HepG2 (cell line): ENCODE results near the gene MIF4GD. TPM values are rescaled to one million over a fixed set of nuclear protein-coding genes. Genes with fewer than 3 reads are reported as not detected.

Source experiments
- AKNA ChIP-seq: sonication (generic); formaldehyde crosslinking; IDR thresholded peaks from 2 replicates; pipeline ENCODE4 v1.4.0; 2020; ENCODE audit warnings: missing genetic modification reagents, borderline replicate concordance
- ARNT2 ChIP-seq: sonication (generic); formaldehyde crosslinking; IDR thresholded peaks from 2 replicates; pipeline ENCODE4 v1.8.0; 2022; ENCODE audit warnings: mild to moderate bottlenecking, low read depth, missing genetic modification reagents, moderate library complexity
- GATA4 ChIP-seq: sonication (generic); IDR thresholded peaks from 2 replicates; pipeline ENCODE4 v1.6.1; 2016; ENCODE audit warnings: antibody characterized with exemption, low read depth, borderline replicate concordance
- HOMEZ ChIP-seq: IDR thresholded peaks from 2 replicates; pipeline ENCODE4 v1.6.1; 2016; ENCODE audit warnings: low read depth
- IRF1 ChIP-seq: sonication (generic); formaldehyde crosslinking; IDR thresholded peaks from 2 replicates; pipeline ENCODE4 v1.4.0; 2020; ENCODE audit warnings: low read depth, mild to moderate bottlenecking, missing genetic modification reagents
- KDM6A ChIP-seq: IDR thresholded peaks from 2 replicates; pipeline ENCODE4 v1.6.1; 2016; ENCODE audit warnings: low read depth
- MEIS1 ChIP-seq: sonication (generic); formaldehyde crosslinking; IDR thresholded peaks from 2 replicates; pipeline ENCODE4 v1.9.0; 2021; ENCODE audit warnings: mild to moderate bottlenecking, missing genetic modification reagents, moderate library complexity, borderline replicate concordance
- MZF1 ChIP-seq: sonication (generic); formaldehyde crosslinking; IDR thresholded peaks from 2 replicates; pipeline ENCODE4 v1.8.1; 2023; ENCODE audit warnings: mild to moderate bottlenecking, missing genetic modification reagents, borderline replicate concordance
- NFE2L2 ChIP-seq: fragments of 150-350 bp; IDR thresholded peaks from 2 replicates; pipeline ENCODE4 v1.6.1; 2014; ENCODE audit warnings: low read length
- NR2F2 ChIP-seq: IDR thresholded peaks from 2 replicates; pipeline ENCODE4 v1.6.1; 2012; ENCODE audit warnings: low read depth, inconsistent platforms, borderline replicate concordance
- REST ChIP-seq, 2 experiments: IDR thresholded peaks; 2 replicates each; pipeline ENCODE4 v1.6.1; 2011 to 2012; ENCODE audit warnings: low read length in 2 of 2, borderline replicate concordance in 1 of 2, low read depth in 1 of 2, mild to moderate bottlenecking in 1 of 2, moderate library complexity in 1 of 2
- SOX5 ChIP-seq: IDR thresholded peaks from 2 replicates; pipeline ENCODE4 v1.6.1; 2016; ENCODE audit warnings: borderline replicate concordance
- U2AF2 ChIP-seq: fragments of 200-400 bp; formaldehyde crosslinking; IDR thresholded peaks from 2 replicates; pipeline ENCODE4 v1.6.1; 2017; ENCODE audit warnings: low read depth, mild to moderate bottlenecking, low read length
- ZFP36 ChIP-seq: fragments of 150-350 bp; IDR thresholded peaks from 2 replicates; pipeline ENCODE4 v1.6.1; 2018; ENCODE audit warnings: borderline replicate concordance, low read length, low read depth; ENCODE audit not compliant: partially characterized antibody
- ZNF605 ChIP-seq: sonication (generic); formaldehyde crosslinking; IDR thresholded peaks from 2 replicates; pipeline ENCODE4 v1.8.0; 2022; ENCODE audit warnings: mild to moderate bottlenecking, missing genetic modification reagents
- ZNF775 ChIP-seq: sonication (generic); formaldehyde crosslinking; IDR thresholded peaks from 2 replicates; pipeline ENCODE4 v1.4.0; 2020; ENCODE audit warnings: missing genetic modification reagents, mild to moderate bottlenecking, moderate library complexity, borderline replicate concordance
- ZNF878 ChIP-seq: sonication (generic); formaldehyde crosslinking; IDR thresholded peaks from 2 replicates; pipeline ENCODE4 v1.8.1; 2023; ENCODE audit warnings: mild to moderate bottlenecking, missing genetic modification reagents, moderate library complexity
- ZSCAN22 ChIP-seq: sonication (generic); formaldehyde crosslinking; IDR thresholded peaks from 2 replicates; pipeline ENCODE4 v1.4.0; 2020; ENCODE audit warnings: mild to moderate bottlenecking, missing genetic modification reagents
- polyA plus RNA-seq, 8 experiments: library from polyadenylated mRNA; depleted of rRNA in 3 of 8; stranded (reverse) in 7 of 8; unstranded in 1 of 8; fragments of >200 nt; fragmentation: Illumina TruSeq in 4 of 8; extraction: Trizol in 4 of 8; gene quantifications; 2 replicates each; pipeline versions ENCODE4 v1.2.1 to v1.2.3, GENCODE V29; 2011 to 2016; ENCODE audit warnings: low read depth in 4 of 8, missing spikeins in 1 of 8, mixed read lengths in 1 of 8; ENCODE audit not compliant: insufficient read depth in 1 of 8
- total RNA-seq, 5 experiments: library from RNA; depleted of rRNA; stranded (reverse); fragments of >200 nt; fragmentation: Illumina TruSeq; extraction: Trizol; gene quantifications; 2 replicates each; pipeline ENCODE4 v1.2.3, GENCODE V29; 2016; ENCODE audit warnings: low read depth in 1 of 5

The MIF4GD gene
- total and polyA plus RNA-seq, 2 of the 13 experiments (the other 11 are each of a cell fraction or from before 2014, with no cell fraction given) = 14.0 to 28.0 TPM

GRCh38 chr17:75289115-75289831 lies 18.2 kb upstream of the MIF4GD start, which contains the start of gene SLC25A19 (continued):
- peak; percentile 82; the same call in 1 of the 2 replicates for TF ChIP-seq ARNT2 (CRISPR knock-in tag)
- TF ChIP-seq REST (IDR thresholded peaks at IDR 0.05; ENCODE audit: borderline replicate concordance in 1 of 2, low read depth in 1 of 2, low read length in 2 of 2) = no peak
- no peak for TF ChIP-seq AKNA (CRISPR knock-in tag)
- TF ChIP-seq ZNF775 (CRISPR knock-in tag) = no peak
- TF ChIP-seq ZFP36 = no peak
- TF ChIP-seq HOMEZ (CRISPR knock-in tag) = no peak; the same call in 1 of the 2 replicates
- TF ChIP-seq GATA4 = peak; percentile 87
- no peak for TF ChIP-seq ZNF878 (CRISPR knock-in tag)
- TF ChIP-seq ZSCAN22 (CRISPR knock-in tag) = no peak
- TF ChIP-seq U2AF2 = no peak
- TF ChIP-seq IRF1 (CRISPR knock-in tag) = no peak; the same call in 1 of the 2 replicates
- TF ChIP-seq NFE2L2 = no peak
- TF ChIP-seq MZF1 (CRISPR knock-in tag) = 0 out of 2 replicates have a peak, but pooled peaks have one; percentile 22
- TF ChIP-seq ZNF605 (CRISPR knock-in tag) = peak; percentile 98
- no peak for TF ChIP-seq KDM6A
- TF ChIP-seq NR2F2 = no peak
- TF ChIP-seq MEIS1 (CRISPR knock-in tag) = 0 out of 2 replicates have a peak, but pooled peaks have one; percentile 72
- 0 out of 2 replicates have a peak, but pooled peaks have one; percentile 63 for TF ChIP-seq SOX5 (CRISPR knock-in tag)
